IPS-NIHi7 (cell line): ENCODE data around the gene LHFPL6.

Source experiments
- DNase-seq: peaks from one replicate; pipeline ENCODE4 v3.0.0; 2012; ENCODE audit warnings: mixed read lengths; ENCODE audit errors: extremely low spot score

The LHFPL6 gene

GRCh38 chr13:39385154-39385553 lies 217.8 kb downstream of the LHFPL6 start:
- no peak for DNase-seq

GRCh38 chr13:39381456-39381855 lies 221.5 kb downstream of the LHFPL6 start:
- DNase-seq: no peak

- DNase-seq: no peak
Measured at GRCh38 chr13:39379667-39380655, 223.0 kb downstream of the LHFPL6 start.

GRCh38 chr13:39379118-39379517 lies 223.9 kb downstream of the LHFPL6 start:
- no peak for DNase-seq

GRCh38 chr13:39378306-39378705 lies 224.7 kb downstream of the LHFPL6 start:
- no peak for DNase-seq

GRCh38 chr13:39377699-39378098 lies 225.3 kb downstream of the LHFPL6 start:
- DNase-seq: no peak

- DNase-seq: no peak
Measured at GRCh38 chr13:39376076-39376475, 226.9 kb downstream of the LHFPL6 start.

- DNase-seq: no peak
Measured at GRCh38 chr13:39375601-39376000, 227.4 kb downstream of the LHFPL6 start.

- DNase-seq: no peak
Measured at GRCh38 chr13:39374741-39375189, 228.2 kb downstream of the LHFPL6 start.

- no peak for DNase-seq
Measured at GRCh38 chr13:39373145-39373544, 229.8 kb downstream of the LHFPL6 start.

- no peak for DNase-seq
Measured at GRCh38 chr13:39371706-39372105, 231.3 kb downstream of the LHFPL6 start.

GRCh38 chr13:39370554-39370953 lies 232.4 kb downstream of the LHFPL6 start:
- DNase-seq: no peak

- no peak for DNase-seq
Measured at GRCh38 chr13:39370048-39370447, 232.9 kb downstream of the LHFPL6 start.

- DNase-seq: no peak
Measured at GRCh38 chr13:39369161-39369890, 233.7 kb downstream of the LHFPL6 start.

GRCh38 chr13:39365879-39366278 lies 237.1 kb downstream of the LHFPL6 start:
- no peak for DNase-seq

GRCh38 chr13:39364947-39365468 lies 238.0 kb downstream of the LHFPL6 start:
- peak; percentile 35 for DNase-seq

GRCh38 chr13:39363382-39363772 lies 239.6 kb downstream of the LHFPL6 start:
- no peak for DNase-seq

- DNase-seq: no peak
Measured at GRCh38 chr13:39362652-39363381, 240.2 kb downstream of the LHFPL6 start.

GRCh38 chr13:39353988-39354387 lies 249.0 kb downstream of the LHFPL6 start:
- no peak for DNase-seq

- DNase-seq: no peak
Measured at GRCh38 chr13:39350461-39350881, 252.5 kb downstream of the LHFPL6 start.

- no peak for DNase-seq
Measured at GRCh38 chr13:39349391-39349960, 253.5 kb downstream of the LHFPL6 start.
